ENCODE measurements around the gene HDAC9. TPM values are rescaled to one million over a fixed set of nuclear protein-coding genes. Genes with fewer than 3 reads are reported as not detected.

HDAC9 gene
- total RNA-seq, 1 donor: 20.9 TPM

- no peaks in the 10 kb centered on the region for H3K9me3 ChIP-seq (ENCODE audit: low read depth, low read length)
- H3K4me3 ChIP-seq (ENCODE audit: low read length): no peak overlapping the region
- peaks cover 25% of the 10 kb centered on the region for H3K4me1 ChIP-seq (ENCODE audit: insufficient read depth, low read length)
- no peaks in the 10 kb centered on the region for H3K27me3 ChIP-seq (ENCODE audit: insufficient read depth, low read length)
Measured at GRCh38 chr7:18654709-18655108, 159.2 kb downstream of the HDAC9 start.

GRCh38 chr7:18655506-18655905 is 160.0 kb downstream of the HDAC9 start:
- no peaks in the 10 kb centered on the region for H3K27me3 ChIP-seq (ENCODE audit: insufficient read depth, low read length)
- H3K9me3 ChIP-seq (ENCODE audit: low read depth, low read length): no peaks in the 10 kb centered on the region
- peaks cover 25% of the 10 kb centered on the region for H3K4me1 ChIP-seq (ENCODE audit: insufficient read depth, low read length)
- no peak overlapping the region for H3K4me3 ChIP-seq (ENCODE audit: low read length)

GRCh38 chr7:18655912-18656311 is 160.4 kb downstream of the HDAC9 start:
- H3K4me3 ChIP-seq (ENCODE audit: low read length): no peak overlapping the region

GRCh38 chr7:18656362-18656761 is 160.8 kb downstream of the HDAC9 start:
- H3K9me3 ChIP-seq (ENCODE audit: low read depth, low read length): no peaks in the 10 kb centered on the region
- peaks cover 25% of the 10 kb centered on the region for H3K4me1 ChIP-seq (ENCODE audit: insufficient read depth, low read length)
- no peak overlapping the region for H3K4me3 ChIP-seq (ENCODE audit: low read length)
- H3K27me3 ChIP-seq (ENCODE audit: insufficient read depth, low read length): no peaks in the 10 kb centered on the region

More at GRCh38 chr7:18655912-18656311, 160.4 kb downstream of the HDAC9 start:
- Histone ChIP-seq H3K4me1 (ENCODE audit: insufficient read depth, low read length) (peaks cover 25% of the 10 kb centered on the region), H3K27me3 (ENCODE audit: insufficient read depth, low read length) (no peaks in the 10 kb centered on the region), H3K9me3 (ENCODE audit: low read depth, low read length) (no peaks in the 10 kb centered on the region)

GRCh38 chr7:18659746-18660145 is 164.2 kb downstream of the HDAC9 start:
- H3K27me3 ChIP-seq (ENCODE audit: insufficient read depth, low read length): no peaks in the 10 kb centered on the region
- H3K9me3 ChIP-seq (ENCODE audit: low read depth, low read length): no peaks in the 10 kb centered on the region
- H3K4me1 ChIP-seq (ENCODE audit: insufficient read depth, low read length): peaks cover 35% of the 10 kb centered on the region
- H3K4me3 ChIP-seq (ENCODE audit: low read length): no peak overlapping the region

GRCh38 chr7:18663321-18663720 is 167.8 kb downstream of the HDAC9 start:
- H3K9me3 ChIP-seq (ENCODE audit: low read depth, low read length): no peaks in the 10 kb centered on the region
- no peak overlapping the region for H3K4me3 ChIP-seq (ENCODE audit: low read length)
- no peaks in the 10 kb centered on the region for H3K27me3 ChIP-seq (ENCODE audit: insufficient read depth, low read length)
- H3K4me1 ChIP-seq (ENCODE audit: insufficient read depth, low read length): peaks cover 10% of the 10 kb centered on the region

- Histone ChIP-seq H3K4me3 (ENCODE audit: low read length) (no peak overlapping the region), H3K9me3 (ENCODE audit: low read depth, low read length) (no peaks in the 10 kb centered on the region), H3K27me3 (ENCODE audit: insufficient read depth, low read length) (no peaks in the 10 kb centered on the region), H3K4me1 (ENCODE audit: insufficient read depth, low read length) (peaks cover 10% of the 10 kb centered on the region)
Measured at GRCh38 chr7:18666107-18666728, 170.7 kb downstream of the HDAC9 start.

- Histone ChIP-seq H3K4me1 (ENCODE audit: insufficient read depth, low read length) (peaks cover 10% of the 10 kb centered on the region), H3K4me3 (ENCODE audit: low read length) (no peak overlapping the region), H3K9me3 (ENCODE audit: low read depth, low read length) (no peaks in the 10 kb centered on the region), H3K27me3 (ENCODE audit: insufficient read depth, low read length) (no peaks in the 10 kb centered on the region)
Measured at GRCh38 chr7:18667466-18667865, 171.9 kb downstream of the HDAC9 start.

- Histone ChIP-seq H3K27me3 (ENCODE audit: insufficient read depth, low read length) (no peaks in the 10 kb centered on the region), H3K4me3 (ENCODE audit: low read length) (no peak overlapping the region), H3K9me3 (ENCODE audit: low read depth, low read length) (no peaks in the 10 kb centered on the region), H3K4me1 (ENCODE audit: insufficient read depth, low read length) (no peaks in the 10 kb centered on the region)
Measured at GRCh38 chr7:18671176-18671575, 175.6 kb downstream of the HDAC9 start.

GRCh38 chr7:18675579-18675978 is 180.0 kb downstream of the HDAC9 start:
- no peaks in the 10 kb centered on the region for H3K9me3 ChIP-seq (ENCODE audit: low read depth, low read length)
- no peak overlapping the region for H3K4me3 ChIP-seq (ENCODE audit: low read length)
- no peaks in the 10 kb centered on the region for H3K27me3 ChIP-seq (ENCODE audit: insufficient read depth, low read length)
- no peaks in the 10 kb centered on the region for H3K4me1 ChIP-seq (ENCODE audit: insufficient read depth, low read length)

GRCh38 chr7:18679261-18679660 is 183.7 kb downstream of the HDAC9 start:
- Histone ChIP-seq H3K9me3 (ENCODE audit: low read depth, low read length) (no peaks in the 10 kb centered on the region), H3K4me3 (ENCODE audit: low read length) (no peak overlapping the region), H3K4me1 (ENCODE audit: insufficient read depth, low read length) (no peaks in the 10 kb centered on the region), H3K27me3 (ENCODE audit: insufficient read depth, low read length) (no peaks in the 10 kb centered on the region)

GRCh38 chr7:18680576-18680975 is 185.0 kb downstream of the HDAC9 start:
- no peaks in the 10 kb centered on the region for H3K27me3 ChIP-seq (ENCODE audit: insufficient read depth, low read length)
- H3K9me3 ChIP-seq (ENCODE audit: low read depth, low read length): no peaks in the 10 kb centered on the region
- H3K4me1 ChIP-seq (ENCODE audit: insufficient read depth, low read length): no peaks in the 10 kb centered on the region
- H3K4me3 ChIP-seq (ENCODE audit: low read length): no peak overlapping the region

GRCh38 chr7:18684916-18685315 is 189.4 kb downstream of the HDAC9 start:
- H3K27me3 ChIP-seq (ENCODE audit: insufficient read depth, low read length): no peaks in the 10 kb centered on the region
- no peaks in the 10 kb centered on the region for H3K4me1 ChIP-seq (ENCODE audit: insufficient read depth, low read length)
- no peak overlapping the region for H3K4me3 ChIP-seq (ENCODE audit: low read length)
- no peaks in the 10 kb centered on the region for H3K9me3 ChIP-seq (ENCODE audit: low read depth, low read length)

- no peaks in the 10 kb centered on the region for H3K9me3 ChIP-seq (ENCODE audit: low read depth, low read length)
- no peaks in the 10 kb centered on the region for H3K4me1 ChIP-seq (ENCODE audit: insufficient read depth, low read length)
- H3K27me3 ChIP-seq (ENCODE audit: insufficient read depth, low read length): no peaks in the 10 kb centered on the region
- no peak overlapping the region for H3K4me3 ChIP-seq (ENCODE audit: low read length)
Measured at GRCh38 chr7:18685971-18686370, 190.4 kb downstream of the HDAC9 start.

- no peaks in the 10 kb centered on the region for H3K4me1 ChIP-seq (ENCODE audit: insufficient read depth, low read length)
- no peaks in the 10 kb centered on the region for H3K9me3 ChIP-seq (ENCODE audit: low read depth, low read length)
- H3K27me3 ChIP-seq (ENCODE audit: insufficient read depth, low read length): no peaks in the 10 kb centered on the region
- H3K4me3 ChIP-seq (ENCODE audit: low read length): no peak overlapping the region
Measured at GRCh38 chr7:18689551-18689950, 194.0 kb downstream of the HDAC9 start.

- no peaks in the 10 kb centered on the region for H3K9me3 ChIP-seq (ENCODE audit: low read depth, low read length)
- H3K4me3 ChIP-seq (ENCODE audit: low read length): no peak overlapping the region
- H3K27me3 ChIP-seq (ENCODE audit: insufficient read depth, low read length): no peaks in the 10 kb centered on the region
- H3K4me1 ChIP-seq (ENCODE audit: insufficient read depth, low read length): no peaks in the 10 kb centered on the region
Measured at GRCh38 chr7:18693406-18693805, 197.9 kb downstream of the HDAC9 start.

Data from mononuclear cell (primary cell).